Natural killer cell (primary cell): ENCODE data around the gene WDR46. TPM values are rescaled to one million over a fixed set of nuclear protein-coding genes. Genes with fewer than 3 reads are reported as not detected.

Experiments used
- ATAC-seq, 3 donors: fragments of 150-1000 bp in 2 of 3; fragments of 200-7000 bp in 1 of 3; cut with Tn5 transposase; 1 replicate in 1 of 3; 2 replicates in 2 of 3; pipeline ENCODE4 v1.10.0; 2021; ENCODE audit warnings: mild to moderate bottlenecking in 2 of 3, moderate library complexity in 2 of 3
- DNase-seq, 2 donors: peaks; one replicate each; pipeline versions ENCODE4 v3.0.0 to v3.0.0-alpha.2; 2013 to 2021; ENCODE audit warnings: mixed read lengths in 1 of 2
- H3K27ac ChIP-seq: one replicate; pipeline ENCODE4 v1.5.1; 2013; ENCODE audit warnings: mild to moderate bottlenecking, low read length
- H3K27me3 ChIP-seq: one replicate; pipeline ENCODE4 v1.6.1; 2013; ENCODE audit warnings: low read length; ENCODE audit not compliant: control insufficient read depth, insufficient read depth
- H3K36me3 ChIP-seq: one replicate; pipeline ENCODE4 v1.6.1; 2013; ENCODE audit warnings: low read length; ENCODE audit not compliant: control insufficient read depth, insufficient read depth
- H3K4me1 ChIP-seq: one replicate; pipeline ENCODE4 v1.6.1; 2013; ENCODE audit warnings: low read length; ENCODE audit not compliant: control insufficient read depth, insufficient read depth
- H3K4me3 ChIP-seq: one replicate; pipeline ENCODE4 v1.5.1; 2013; ENCODE audit warnings: low read length
- H3K9me3 ChIP-seq: one replicate; pipeline ENCODE4 v1.6.1; 2013; ENCODE audit warnings: low read length; ENCODE audit not compliant: control insufficient read depth, insufficient read depth
- H3K27ac Mint-ChIP-seq, 2 donors: one replicate each; pipeline ENCODE4 v1.8.0; 2022; ENCODE audit warnings: mild to moderate bottlenecking in 2 of 2, mixed read lengths in 2 of 2, moderate library complexity in 1 of 2
- H3K27me3 Mint-ChIP-seq, 2 donors: one replicate each; pipeline ENCODE4 v1.8.0; 2022; ENCODE audit warnings: low read depth in 2 of 2, mixed read lengths in 2 of 2
- H3K36me3 Mint-ChIP-seq: one replicate; pipeline ENCODE4 v1.8.0; 2022; ENCODE audit warnings: mixed read lengths
- H3K4me1 Mint-ChIP-seq, 2 donors: one replicate each; pipeline ENCODE4 v1.8.0; 2022; ENCODE audit warnings: mixed read lengths in 2 of 2
- H3K4me3 Mint-ChIP-seq: one replicate; pipeline ENCODE4 v1.8.0; 2022; ENCODE audit warnings: mild to moderate bottlenecking, moderate library complexity, mixed read lengths
- H3K9me3 Mint-ChIP-seq, 2 donors: one replicate each; pipeline ENCODE4 v1.8.0; 2022; ENCODE audit warnings: mixed read lengths in 2 of 2
- WGBS: methylation state at CpG from one replicate; pipeline ENCODE4 v1.1.7; 2013; ENCODE audit warnings: missing lambda C conversion rate; ENCODE audit not compliant: insufficient coverage; 5-methylcytosine and 5-hydroxymethylcytosine counted together
- intact Hi-C: fragments of 100-400 bp; cut with micrococcal nuclease; formaldehyde crosslinking; loops from one replicate; pipeline ENCODE4 v1.14.2; 2022
- total RNA-seq, 4 donors: library from RNA; stranded (reverse); fragments of 120-200 nt in 1 of 4; gene quantifications; one replicate each; pipeline versions ENCODE4 v1.2.3 to v1.2.4, GENCODE V29; 2013 to 2022
- TF ChIP-seq, protein P1 (sequence below): fragments of 200-600 bp; IDR thresholded peaks from one replicate; pipeline ENCODE4 v1.8.0; 2022; ENCODE audit warnings: antibody characterized with exemption

The WDR46 gene
- total RNA-seq, 3 donors from 2014 or later (not counting 1 experiment from before 2014, with no cell fraction given), result 33.6 to 56.3 (median 47.0) TPM

GRCh38 chr6:33314943-33315792 lies 26.1 kb upstream of the WDR46 start:
- Mint-ChIP-seq H3K27ac (peak overlapping the region; percentile 98 to 99), H3K9me3 (no peaks in the 10 kb centered on the region), H3K27me3 (no peaks in the 10 kb centered on the region), H3K36me3 (peaks cover 23% of the 10 kb centered on the region), H3K4me1 (peaks cover 52 to 86% of the 10 kb centered on the region in 2 donors), H3K4me3 (peak overlapping the region; percentile 96)
- WGBS, result 69% methylated on average over 45 of the region's 47 CpGs
- peak in 1 of 2 donors; percentile 43 for DNase-seq
- Histone ChIP-seq H3K27ac (peak overlapping the region; percentile 98), H3K4me1 (peaks cover 72% of the 10 kb centered on the region), H3K27me3 (no peaks in the 10 kb centered on the region), H3K4me3 (peak overlapping the region; percentile 91), H3K9me3 (no peaks in the 10 kb centered on the region), H3K36me3 (peaks cover 29% of the 10 kb centered on the region)
- no peak for ATAC-seq
- TF ChIP-seq, protein P1, sequence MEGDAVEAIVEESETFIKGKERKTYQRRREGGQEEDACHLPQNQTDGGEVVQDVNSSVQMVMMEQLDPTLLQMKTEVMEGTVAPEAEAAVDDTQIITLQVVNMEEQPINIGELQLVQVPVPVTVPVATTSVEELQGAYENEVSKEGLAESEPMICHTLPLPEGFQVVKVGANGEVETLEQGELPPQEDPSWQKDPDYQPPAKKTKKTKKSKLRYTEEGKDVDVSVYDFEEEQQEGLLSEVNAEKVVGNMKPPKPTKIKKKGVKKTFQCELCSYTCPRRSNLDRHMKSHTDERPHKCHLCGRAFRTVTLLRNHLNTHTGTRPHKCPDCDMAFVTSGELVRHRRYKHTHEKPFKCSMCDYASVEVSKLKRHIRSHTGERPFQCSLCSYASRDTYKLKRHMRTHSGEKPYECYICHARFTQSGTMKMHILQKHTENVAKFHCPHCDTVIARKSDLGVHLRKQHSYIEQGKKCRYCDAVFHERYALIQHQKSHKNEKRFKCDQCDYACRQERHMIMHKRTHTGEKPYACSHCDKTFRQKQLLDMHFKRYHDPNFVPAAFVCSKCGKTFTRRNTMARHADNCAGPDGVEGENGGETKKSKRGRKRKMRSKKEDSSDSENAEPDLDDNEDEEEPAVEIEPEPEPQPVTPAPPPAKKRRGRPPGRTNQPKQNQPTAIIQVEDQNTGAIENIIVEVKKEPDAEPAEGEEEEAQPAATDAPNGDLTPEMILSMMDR, result no peak
- intact Hi-C loops, result loop anchor here (1.0 kb wide), 2 partner anchors 38 to 76 kb away; partner anchors contain the start of genes B3GALT4 and KIFC1

- H3K27me3 Mint-ChIP-seq, result no peaks in the 10 kb centered on the region
- H3K4me3 ChIP-seq, result peak overlapping the region; percentile 91
- peaks cover 16% of the 10 kb centered on the region for H3K36me3 Mint-ChIP-seq
- peak overlapping the region; percentile 98 for H3K27ac ChIP-seq
- peaks cover 23% of the 10 kb centered on the region for H3K36me3 ChIP-seq
- H3K4me1 ChIP-seq, result peaks cover 66% of the 10 kb centered on the region
- H3K27ac Mint-ChIP-seq, result peak overlapping the region; percentile 98 to 99
- ATAC-seq, result peak; percentile 32 to 52 (median 40)
- TF ChIP-seq, protein P1, result no peak
- H3K9me3 Mint-ChIP-seq, result no peaks in the 10 kb centered on the region
- H3K27me3 ChIP-seq, result no peaks in the 10 kb centered on the region
- WGBS, result 23% methylated on average over 3 of the region's 10 CpGs
- no peaks in the 10 kb centered on the region for H3K9me3 ChIP-seq
- DNase-seq, result peak; percentile 55 to 93
- peak overlapping the region; percentile 96 for H3K4me3 Mint-ChIP-seq
- peaks cover 46 to 80% of the 10 kb centered on the region in 2 donors for H3K4me1 Mint-ChIP-seq
- intact Hi-C loops, result loop anchor here (1.0 kb wide), 2 partner anchors 37 to 77 kb away; partner anchors contain the start of genes B3GALT4 and KIFC1
These were observed 25.5 kb upstream of the WDR46 start for GRCh38 chr6:33314515-33314942.

GRCh38 chr6:33313709-33314514 lies 24.9 kb upstream of the WDR46 start, which contains the start of gene TAPBP:
TAPBP (minus strand) TSS chr6:33314078; CDS start chr6:33314041, 37 bp downstream.
- peak; percentile 56 to 73 (median 68) for ATAC-seq
- WGBS, result under 1% methylated on average over 43 of the region's 47 CpGs
- Mint-ChIP-seq H3K4me1 (peaks cover 40 to 74% of the 10 kb centered on the region in 2 donors), H3K27ac (peak within 1 kb of the TSS; percentile 98 to 99), H3K36me3 (peaks cover 10% of the 10 kb centered on the region), H3K9me3 (no peaks in the 10 kb centered on the region), H3K27me3 (no peaks in the 10 kb centered on the region), H3K4me3 (peak within 1 kb of the TSS; percentile 96)
- H3K27me3 ChIP-seq, result no peaks in the 10 kb centered on the region
- TF ChIP-seq, protein P1, result no peak
- intact Hi-C loops, result loop anchor here (1.0 to 2.0 kb wide), 4 partner anchors 15 to 105 kb away; partner anchors contain the start of genes B3GALT4, CUTA, KIFC1 and RGL2
- H3K36me3 ChIP-seq, result peaks cover 17% of the 10 kb centered on the region
- DNase-seq, result peak; percentile 84 to 96
- H3K27ac ChIP-seq, result peak within 1 kb of the TSS; percentile 98
- peak within 1 kb of the TSS; percentile 91 for H3K4me3 ChIP-seq
- no peaks in the 10 kb centered on the region for H3K9me3 ChIP-seq
- peaks cover 59% of the 10 kb centered on the region for H3K4me1 ChIP-seq
